Kidney capillary endothelial cell (primary cell): ENCODE data around the gene CAMTA1.

Experiments
- DNase-seq: peaks from one replicate; pipeline ENCODE4 v3.0.0-alpha.2; 2018; ENCODE audit warnings: low spot score

CAMTA1 gene

GRCh38 chr1:6958407-6959030 is 173.3 kb downstream of the CAMTA1 start:
- no peak for DNase-seq

DNA sequence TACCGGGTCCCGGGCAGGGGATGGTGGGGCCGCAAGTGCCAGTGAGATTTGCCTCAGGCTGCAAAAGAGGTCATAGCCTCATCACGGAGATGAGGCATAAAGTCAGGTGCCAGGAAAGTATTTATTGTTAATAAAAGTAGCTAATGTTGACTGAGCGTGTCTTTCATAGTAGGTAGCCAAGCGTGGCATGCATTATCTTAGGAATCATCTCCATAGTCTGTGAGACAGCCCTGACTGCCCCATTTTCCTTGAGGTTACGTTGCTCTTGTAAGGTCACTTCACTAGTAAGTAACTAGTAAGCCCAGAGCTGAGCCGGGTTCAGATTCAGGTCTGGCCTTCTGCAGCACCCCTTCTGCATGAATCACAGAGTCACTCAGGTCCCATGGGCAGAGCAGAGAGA is 174.2 kb downstream of the CAMTA1 start:
- DNase-seq = no peak

GRCh38 chr1:6960291-6960811 is 175.1 kb downstream of the CAMTA1 start:
- DNase-seq = no peak

- DNase-seq = no peak
Observed at GRCh38 chr1:6960860-6961259, 175.6 kb downstream of the CAMTA1 start.

- DNase-seq = no peak
Observed at GRCh38 chr1:6961289-6961688, 176.0 kb downstream of the CAMTA1 start.

DNA sequence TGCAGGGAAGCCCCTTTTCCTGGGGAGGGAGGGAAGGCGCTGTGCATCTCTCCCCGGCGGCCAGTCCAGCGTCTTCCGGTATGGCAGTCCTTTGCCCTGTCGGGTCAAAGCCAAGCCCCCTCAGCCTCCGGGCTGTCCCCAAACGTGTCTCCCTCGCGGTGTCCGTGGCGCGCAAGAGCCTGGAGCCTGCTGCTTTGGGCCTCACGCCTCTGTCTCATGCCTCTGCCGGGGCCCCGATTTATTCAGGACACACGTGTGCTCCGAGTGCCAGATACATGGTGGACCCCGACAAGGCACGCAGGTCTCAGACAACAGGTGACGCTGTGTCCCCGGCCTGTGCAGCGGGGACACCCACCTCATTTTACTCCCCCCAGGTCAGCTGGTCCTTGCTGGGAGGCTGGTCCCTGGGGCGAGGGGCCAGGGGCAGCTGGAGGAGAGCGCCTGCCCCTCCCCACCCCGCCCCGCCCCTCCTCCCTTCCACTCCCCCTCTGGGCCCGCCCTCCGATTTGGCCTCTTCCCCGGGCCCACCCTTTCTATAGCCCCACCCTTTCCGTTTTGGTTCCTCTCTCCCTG is 176.7 kb downstream of the CAMTA1 start:
- no peak for DNase-seq

GRCh38 chr1:6962478-6962995 is 177.3 kb downstream of the CAMTA1 start:
- DNase-seq = no peak

- DNase-seq = peak; percentile 25
Observed at GRCh38 chr1:6962996-6963911, 178.0 kb downstream of the CAMTA1 start.

GRCh38 chr1:6963912-6964307 is 178.7 kb downstream of the CAMTA1 start:
- no peak for DNase-seq

DNA sequence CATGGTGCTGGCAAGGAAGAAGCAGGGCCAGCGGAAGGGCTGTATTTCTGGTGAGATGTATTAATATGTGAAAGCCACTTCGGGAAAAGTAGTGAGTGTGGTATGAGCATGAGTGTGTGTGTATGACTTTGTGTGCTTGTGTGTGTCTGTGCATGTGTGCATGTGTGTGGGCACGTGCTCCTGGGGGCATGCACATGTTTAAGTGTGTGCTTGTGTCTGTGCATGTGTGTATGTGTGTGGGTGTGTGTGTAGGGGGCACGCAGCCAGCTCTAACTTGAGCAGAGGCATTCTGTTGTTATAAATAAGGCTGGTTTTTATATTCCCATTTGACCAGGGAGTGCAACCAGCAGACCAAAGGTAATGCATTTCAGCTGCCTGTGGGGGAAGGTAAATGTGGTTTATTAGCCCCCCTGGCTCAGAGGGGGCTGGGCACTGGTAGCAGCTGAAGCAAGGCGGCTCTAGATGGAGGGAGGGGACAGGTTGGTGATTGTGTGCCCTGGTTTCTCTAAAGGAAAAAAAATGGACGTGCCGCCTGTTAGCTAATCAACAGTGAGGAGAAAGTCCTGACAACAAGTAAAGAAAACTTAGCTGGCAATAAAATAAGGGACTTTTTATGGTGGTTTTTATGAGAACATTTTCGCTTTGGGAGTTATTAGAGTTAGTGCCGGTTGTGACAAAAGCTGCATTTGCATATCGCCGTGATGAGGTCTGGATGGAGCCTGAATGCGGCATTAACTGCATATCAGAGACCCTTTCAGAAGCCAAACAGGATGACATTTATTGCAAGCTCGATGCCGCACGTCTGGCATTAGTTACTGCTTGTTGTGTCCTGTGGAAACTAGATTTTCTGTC is 180.1 kb downstream of the CAMTA1 start:
- DNase-seq = no peak

- no peak for DNase-seq
Observed at GRCh38 chr1:6965935-6966241, 180.6 kb downstream of the CAMTA1 start.

DNA sequence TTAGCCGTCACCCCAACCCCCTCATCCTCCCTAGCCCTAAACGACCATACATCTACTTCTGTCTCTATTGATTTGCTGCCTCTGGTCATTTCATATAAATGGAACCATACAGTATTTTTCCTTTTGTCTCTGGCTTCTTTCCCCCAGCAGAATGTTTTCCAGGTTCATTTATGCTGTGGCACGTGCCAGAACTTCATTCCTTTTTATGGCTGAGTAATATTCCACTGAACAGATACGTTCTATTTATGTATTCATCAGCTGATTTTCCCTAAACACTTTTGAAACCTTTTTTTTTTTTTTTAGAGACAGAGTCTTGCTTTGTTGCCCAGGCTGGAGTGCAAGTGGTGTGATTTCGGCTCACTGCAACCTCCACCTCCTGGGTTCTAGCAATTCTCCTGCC is 181.1 kb downstream of the CAMTA1 start:
- no peak for DNase-seq

GRCh38 chr1:6967431-6968111 is 182.3 kb downstream of the CAMTA1 start:
- no peak for DNase-seq

GRCh38 chr1:6969106-6969505 is 183.9 kb downstream of the CAMTA1 start:
- no peak for DNase-seq

DNA sequence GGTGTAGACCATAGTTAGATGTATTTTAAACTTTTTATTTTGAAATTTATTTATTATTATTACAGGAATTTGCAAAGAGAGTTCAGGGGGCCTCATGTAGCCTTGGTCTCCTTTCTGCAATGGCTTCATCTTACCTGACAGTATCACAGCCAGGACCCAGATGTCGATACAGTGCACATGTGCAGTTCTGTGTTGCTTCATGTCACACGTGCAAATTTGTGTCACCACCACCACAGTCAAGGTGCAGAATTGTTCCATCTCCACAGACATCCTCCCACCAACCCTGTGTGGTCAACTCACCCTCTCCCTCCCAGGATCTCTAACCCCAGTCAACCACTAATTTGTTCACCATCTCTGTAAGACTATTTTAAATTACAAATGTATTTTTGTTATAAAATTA is 184.5 kb downstream of the CAMTA1 start:
- DNase-seq = no peak

GRCh38 chr1:6970221-6970620 is 185.0 kb downstream of the CAMTA1 start:
- no peak for DNase-seq

DNA sequence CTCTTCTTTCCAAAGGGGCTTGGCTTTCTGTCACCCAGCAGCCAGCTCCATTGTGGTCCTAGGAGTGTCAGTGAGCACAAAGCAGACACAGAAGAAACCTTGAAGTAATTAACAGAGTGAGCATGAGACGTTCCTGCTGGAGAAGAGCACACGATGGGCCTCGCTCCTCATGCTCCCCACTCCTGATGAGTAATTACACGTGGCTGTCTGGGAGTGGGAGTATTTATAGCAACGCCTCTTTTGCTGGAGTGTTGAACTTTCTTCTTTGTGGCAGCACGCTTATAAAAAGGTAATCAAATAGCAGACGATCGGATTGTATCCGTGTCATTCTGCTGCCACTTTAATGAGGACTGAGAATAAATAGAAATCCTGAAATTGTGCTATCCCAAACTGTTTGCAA is 185.8 kb downstream of the CAMTA1 start:
- no peak for DNase-seq

- DNase-seq = no peak
Observed at GRCh38 chr1:6971699-6972098, 186.4 kb downstream of the CAMTA1 start.

- DNase-seq = no peak
Observed at GRCh38 chr1:6972399-6972798, 187.1 kb downstream of the CAMTA1 start.

- DNase-seq = no peak
Observed at GRCh38 chr1:6975331-6976043, 190.2 kb downstream of the CAMTA1 start.

- DNase-seq = no peak
Observed at GRCh38 chr1:6976044-6976375, 190.8 kb downstream of the CAMTA1 start.
